Activated T-helper 1 cell treated with anti-CD3 and anti-CD28 coated beads, Interleukin-12 subunit alpha, Interleukin-12 subunit beta, Interleukin-2, Interleukin-4 antibody, amounts not matched to agents 30 ng/mL and 10 ng/mL and 1 ng/mL, durations not matched to agents 14 hours and 24 hours and 36 hours (primary cell): ENCODE data around the gene NFIC. TPM values are rescaled to one million over a fixed set of nuclear protein-coding genes. Genes with fewer than 3 reads are reported as not detected.

Experiments
- DNase-seq: peaks from one replicate; pipeline ENCODE4 v3.0.0; 2021; ENCODE audit warnings: low spot score
- H3K27ac Mint-ChIP-seq: one replicate; pipeline ENCODE4 v1.8.0; 2021; ENCODE audit warnings: mild to moderate bottlenecking, mixed read lengths
- H3K27me3 Mint-ChIP-seq: one replicate; pipeline ENCODE4 v1.8.0; 2022; ENCODE audit warnings: mild to moderate bottlenecking, moderate library complexity, mixed read lengths; ENCODE audit not compliant: insufficient read depth
- H3K36me3 Mint-ChIP-seq: one replicate; pipeline ENCODE4 v1.8.0; 2021; ENCODE audit warnings: low read depth, mixed read lengths
- H3K4me1 Mint-ChIP-seq: one replicate; pipeline ENCODE4 v1.8.0; 2021; ENCODE audit warnings: low read depth, mixed read lengths
- H3K4me3 Mint-ChIP-seq: one replicate; pipeline ENCODE4 v1.8.0; 2021; ENCODE audit warnings: mild to moderate bottlenecking, moderate library complexity, mixed read lengths
- H3K9me3 Mint-ChIP-seq: one replicate; pipeline ENCODE4 v1.8.0; 2021; ENCODE audit warnings: mixed read lengths
- intact Hi-C: fragments of 100-400 bp; cut with micrococcal nuclease; formaldehyde crosslinking; loops from one replicate; pipeline ENCODE4 v1.15.1; 2024
- total RNA-seq: library from RNA; stranded (reverse); gene quantifications from 2 replicates; pipeline ENCODE4 v1.2.3, GENCODE V29; 2022

The NFIC gene
- total RNA-seq: 16.8 and 18.7 TPM in 2 replicates

DNA sequence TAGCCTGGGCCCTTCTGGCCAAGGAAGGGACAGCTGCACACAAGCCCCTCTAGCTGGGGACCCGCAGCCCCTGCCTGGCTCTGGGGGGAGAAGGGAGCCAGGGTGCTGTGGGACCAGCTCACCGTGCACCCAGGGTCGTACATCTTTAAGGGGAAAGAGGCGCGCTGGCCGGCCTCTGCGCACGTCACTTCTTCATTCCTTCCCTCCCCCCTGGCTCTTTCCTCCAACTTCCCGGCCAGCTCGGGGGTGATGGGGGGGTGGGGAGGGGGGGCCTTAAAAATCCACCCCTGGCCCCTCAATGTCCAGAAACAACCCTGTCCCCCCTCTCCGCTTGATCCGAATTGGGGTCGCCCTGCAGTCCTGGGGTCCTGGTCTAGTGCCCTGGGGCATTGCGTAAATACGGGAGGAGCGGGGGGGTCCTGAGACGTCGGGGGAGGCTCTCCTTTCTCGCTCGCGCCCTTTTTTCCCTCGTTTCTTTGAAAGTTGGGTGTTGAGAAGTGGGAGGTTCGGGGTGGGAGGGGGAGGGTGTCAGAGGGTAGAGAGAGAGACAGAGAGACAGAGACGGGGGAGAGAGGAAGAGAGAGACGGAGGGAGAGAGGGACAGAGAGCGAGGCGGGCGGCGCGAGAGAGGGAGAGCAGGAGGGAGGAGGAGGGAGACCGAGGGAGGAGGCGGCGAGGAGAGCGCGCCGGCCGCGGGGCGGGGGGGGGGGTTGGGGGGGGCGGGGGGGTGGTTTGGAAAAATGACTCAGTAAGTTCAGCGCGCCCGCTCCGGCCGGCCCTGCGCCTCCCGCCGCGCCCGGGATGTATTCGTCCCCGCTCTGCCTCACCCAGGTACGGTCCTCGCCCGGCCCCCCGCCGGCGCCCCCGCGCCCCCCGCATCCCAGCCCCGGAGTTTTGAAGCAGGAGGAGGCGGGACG is at the start of gene NFIC:
Gene NFIC (plus strand): TSS at position 748 of the 917 bp plus-strand sequence. CDS start 54 bp downstream, at position 802.
- Mint-ChIP-seq H3K4me1 (peaks cover 26% of the 10 kb centered on the region), H3K4me3 (peak within 1 kb of the TSS; percentile 59), H3K9me3 (no peaks in the 10 kb centered on the region), H3K36me3 (no peaks in the 10 kb centered on the region), H3K27ac (peak within 1 kb of the TSS; percentile 2), H3K27me3 (peaks cover 34% of the 10 kb centered on the region)
- DNase-seq: no peak
- intact Hi-C loops: no loop called here

DNA sequence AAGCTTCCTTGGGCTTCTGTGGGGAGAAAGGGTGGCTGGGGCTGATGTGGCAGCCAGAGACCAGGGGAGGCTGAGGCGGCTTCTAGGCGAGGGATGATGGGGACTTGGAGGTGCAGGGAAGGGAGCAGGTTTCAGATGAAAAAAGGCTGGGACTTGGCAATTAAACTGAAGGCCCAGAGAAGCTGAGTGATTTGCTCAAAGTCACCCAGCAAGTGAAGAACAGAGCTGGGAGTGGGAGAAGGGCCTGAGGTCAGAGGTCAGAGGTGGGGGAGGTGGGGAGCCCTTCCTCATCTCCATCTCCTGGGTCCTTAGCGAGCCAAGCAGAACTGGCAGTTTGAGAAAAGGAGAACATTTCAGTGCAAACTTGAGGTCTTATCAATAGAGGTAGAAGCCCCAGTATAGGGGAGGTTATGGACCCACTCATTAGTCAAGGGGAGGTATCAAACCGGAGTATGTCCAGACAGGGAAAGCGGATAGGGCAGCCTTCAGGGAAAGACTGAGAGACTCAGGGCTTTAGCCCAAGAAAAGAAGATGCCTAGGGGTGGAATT is 49.6 kb upstream of the NFIC start:
- no peaks in the 10 kb centered on the region for H3K4me1 Mint-ChIP-seq
- peaks cover 3% of the 10 kb centered on the region for H3K27me3 Mint-ChIP-seq
- no peaks in the 10 kb centered on the region for H3K36me3 Mint-ChIP-seq
- no peak for DNase-seq
- intact Hi-C loops: no loop called here
- no peak overlapping the region for H3K27ac Mint-ChIP-seq
- H3K4me3 Mint-ChIP-seq: no peak overlapping the region
- no peaks in the 10 kb centered on the region for H3K9me3 Mint-ChIP-seq

DNA sequence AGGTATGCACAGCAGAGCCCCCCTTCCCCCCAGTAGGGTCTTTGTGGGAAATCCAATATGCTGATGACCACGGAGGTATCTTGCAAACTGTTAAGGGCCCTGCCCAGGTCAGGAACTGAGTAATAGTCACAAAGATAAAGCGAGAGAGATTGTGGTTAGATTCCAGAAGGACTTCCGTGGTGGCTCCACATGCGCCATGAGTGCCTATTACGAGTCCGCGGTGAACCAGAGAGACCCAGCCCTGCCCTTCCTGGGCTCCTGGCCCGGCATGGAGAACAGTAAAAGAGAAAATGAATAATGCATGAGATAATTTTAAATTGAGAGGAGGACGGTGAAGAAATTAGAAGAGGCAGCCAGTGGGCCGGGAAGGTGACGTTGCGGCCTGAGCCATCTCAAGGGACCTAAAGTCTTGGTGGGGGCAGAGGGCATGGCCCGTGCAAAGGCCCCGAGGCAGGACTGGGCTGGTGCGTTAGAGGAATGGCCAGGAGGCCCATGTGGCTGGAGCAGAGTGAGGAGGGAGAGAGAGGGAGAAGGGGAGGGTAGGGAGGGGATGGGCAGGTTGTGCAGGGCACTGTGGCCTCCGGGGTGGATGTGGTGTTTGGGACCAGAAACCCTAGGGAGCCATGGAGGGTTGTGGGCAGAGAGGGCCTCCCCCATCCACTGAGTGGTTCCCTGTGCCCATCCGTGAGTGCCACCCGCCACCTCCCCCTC is 46.6 kb upstream of the NFIC start:
- H3K9me3 Mint-ChIP-seq: no peaks in the 10 kb centered on the region
- no peaks in the 10 kb centered on the region for H3K4me1 Mint-ChIP-seq
- no peak overlapping the region for H3K4me3 Mint-ChIP-seq
- no peak overlapping the region for H3K27ac Mint-ChIP-seq
- H3K27me3 Mint-ChIP-seq: peaks cover 3% of the 10 kb centered on the region
- no peaks in the 10 kb centered on the region for H3K36me3 Mint-ChIP-seq
- intact Hi-C loops: loop anchor here (10.0 kb wide), 1 partner anchor 385 kb away; the partner anchor contains the start of genes PIP5K1C and TJP3
- DNase-seq: no peak

DNA sequence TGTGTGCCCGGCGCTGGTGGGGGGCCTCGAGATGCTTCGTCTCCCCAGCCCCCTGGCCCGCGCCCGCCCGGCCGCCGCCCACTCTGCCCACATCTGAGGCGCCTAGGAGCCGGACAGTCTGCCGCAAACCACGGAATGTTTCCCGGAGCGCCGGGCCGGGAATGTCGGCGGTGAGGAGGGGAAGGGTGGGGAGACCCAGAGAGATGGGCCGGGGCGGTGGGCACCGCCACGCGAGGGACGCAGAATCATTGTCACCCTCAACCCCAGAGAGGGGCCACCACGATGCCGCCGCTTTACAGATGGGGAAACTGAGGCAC is 46.1 kb upstream of the NFIC start:
- Mint-ChIP-seq H3K4me1 (no peaks in the 10 kb centered on the region), H3K4me3 (no peak overlapping the region), H3K36me3 (no peaks in the 10 kb centered on the region), H3K27ac (no peak overlapping the region), H3K27me3 (peaks cover 3% of the 10 kb centered on the region), H3K9me3 (no peaks in the 10 kb centered on the region)
- intact Hi-C loops: loop anchor here (10.0 kb wide), 1 partner anchor 384 kb away; the partner anchor contains the start of genes PIP5K1C and TJP3
- DNase-seq: no peak

DNA sequence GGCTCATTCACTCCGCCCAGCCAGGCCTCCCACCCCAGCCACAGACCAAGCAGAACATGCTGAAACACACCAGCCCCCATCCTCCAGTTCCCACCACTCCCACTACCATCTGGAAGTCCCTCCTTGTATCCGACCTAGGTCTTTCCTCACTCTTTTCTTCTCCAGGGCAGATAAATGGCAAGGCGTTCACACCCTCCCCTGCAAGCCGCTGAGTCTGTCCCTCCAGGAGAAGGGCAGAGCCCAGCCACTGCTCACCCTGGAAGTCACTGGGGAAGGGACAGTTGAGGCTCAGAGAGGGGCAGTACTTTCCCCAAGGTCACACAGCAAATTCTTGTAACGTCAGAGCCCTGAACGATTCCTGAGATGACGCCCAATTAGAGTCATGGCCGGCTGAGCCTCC is 45.5 kb upstream of the NFIC start:
- Mint-ChIP-seq H3K4me1 (no peaks in the 10 kb centered on the region), H3K4me3 (no peak overlapping the region), H3K9me3 (no peaks in the 10 kb centered on the region), H3K36me3 (no peaks in the 10 kb centered on the region), H3K27ac (no peak overlapping the region), H3K27me3 (peaks cover 5% of the 10 kb centered on the region)
- intact Hi-C loops: loop anchor here (10.0 kb wide), 1 partner anchor 384 kb away; the partner anchor contains the start of genes PIP5K1C and TJP3
- DNase-seq: no peak

DNA sequence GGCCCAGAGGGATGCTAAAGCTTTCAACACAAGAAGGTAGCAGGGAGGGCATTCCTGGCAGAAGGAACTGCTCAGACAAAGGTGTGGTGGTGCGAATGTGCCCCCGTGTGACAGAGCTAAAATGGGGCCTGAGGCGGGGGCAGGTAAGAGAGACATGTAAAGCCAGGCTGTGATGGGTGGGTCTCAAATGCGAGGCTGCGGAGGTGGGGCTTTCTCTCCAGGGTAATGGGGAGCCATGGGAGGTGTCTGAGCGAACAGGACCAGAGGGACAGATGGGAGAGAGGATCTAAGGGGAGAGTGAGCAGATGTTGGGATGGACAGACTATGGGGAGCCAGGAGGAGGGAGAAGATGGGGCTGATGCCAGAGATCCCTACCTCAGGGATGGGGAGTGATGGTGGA is 44.7 kb upstream of the NFIC start:
- Mint-ChIP-seq H3K4me1 (no peaks in the 10 kb centered on the region), H3K27ac (no peak overlapping the region), H3K36me3 (no peaks in the 10 kb centered on the region), H3K9me3 (no peaks in the 10 kb centered on the region), H3K4me3 (no peak overlapping the region), H3K27me3 (peaks cover 2% of the 10 kb centered on the region)
- DNase-seq: no peak
- intact Hi-C loops: loop anchor here (10.0 kb wide), 1 partner anchor 383 kb away; the partner anchor contains the start of genes PIP5K1C and TJP3

DNA sequence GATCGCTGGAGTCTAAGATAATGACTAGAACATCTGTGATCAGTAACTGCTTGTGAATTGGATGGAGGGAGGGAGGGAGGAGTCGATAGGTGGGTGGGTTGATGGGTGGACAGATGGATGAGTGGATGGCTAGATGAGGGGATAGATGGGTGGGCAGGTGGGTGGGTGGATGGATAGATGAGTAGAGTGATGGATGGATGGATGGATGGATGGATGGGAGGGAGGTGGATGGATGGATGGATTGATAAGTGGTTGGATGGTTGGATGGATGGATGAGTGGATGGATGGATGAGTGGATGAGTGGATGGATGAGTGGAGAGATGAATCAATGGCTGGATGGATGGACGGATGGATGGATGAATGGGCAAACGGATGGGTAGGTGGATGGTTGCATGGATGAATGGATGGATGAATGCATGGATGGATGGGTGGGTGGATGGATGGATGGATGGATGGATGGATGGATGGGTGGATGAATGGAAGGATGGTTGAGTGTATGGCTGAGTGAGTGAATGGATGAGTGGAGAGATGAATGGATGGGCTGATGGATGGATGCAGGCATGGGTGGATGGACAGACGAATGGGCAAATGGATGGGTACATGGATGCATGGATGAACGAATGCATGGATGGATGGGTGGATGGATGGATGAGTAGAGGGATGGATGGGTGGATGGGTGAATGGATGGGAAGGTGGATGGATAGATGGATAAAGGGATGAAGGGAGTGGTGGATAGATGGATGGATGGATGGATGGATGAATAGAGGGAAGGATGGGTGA is 44.0 kb upstream of the NFIC start:
- DNase-seq: no peak
- no peak overlapping the region for H3K4me3 Mint-ChIP-seq

DNA sequence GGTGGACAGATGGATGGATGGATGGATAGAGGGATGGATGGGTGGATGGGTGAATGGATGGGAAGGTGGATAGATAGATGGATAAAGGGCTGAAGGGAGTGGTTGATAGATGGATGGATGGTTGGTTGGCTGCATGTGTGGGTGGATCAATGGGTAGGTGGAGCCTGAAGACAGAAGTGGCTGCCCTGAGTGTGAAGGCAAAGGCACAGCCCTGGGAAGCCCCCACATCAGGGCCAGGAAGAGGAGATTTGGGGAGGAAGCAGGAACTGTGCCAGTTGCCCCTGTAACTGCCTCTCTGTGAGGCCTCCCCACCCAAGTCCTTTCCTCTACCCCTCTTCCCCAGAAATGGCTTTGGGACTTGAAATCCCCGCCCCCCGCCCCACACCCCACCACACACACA is 43.4 kb upstream of the NFIC start:
- Mint-ChIP-seq H3K27ac (no peak overlapping the region), H3K9me3 (no peaks in the 10 kb centered on the region)
- intact Hi-C loops: loop anchor here (10.0 kb wide), 1 partner anchor 382 kb away; the partner anchor contains the start of genes PIP5K1C and TJP3

More for the DNA sequence above, 44.0 kb upstream of the NFIC start:
- no peaks in the 10 kb centered on the region for H3K4me1 Mint-ChIP-seq
- H3K27me3 Mint-ChIP-seq: peaks cover 6% of the 10 kb centered on the region
- no peaks in the 10 kb centered on the region for H3K9me3 Mint-ChIP-seq
- no peaks in the 10 kb centered on the region for H3K36me3 Mint-ChIP-seq
- no peak overlapping the region for H3K27ac Mint-ChIP-seq
- intact Hi-C loops: loop anchor here (10.0 kb wide), 1 partner anchor 382 kb away; the partner anchor contains the start of genes PIP5K1C and TJP3

DNA sequence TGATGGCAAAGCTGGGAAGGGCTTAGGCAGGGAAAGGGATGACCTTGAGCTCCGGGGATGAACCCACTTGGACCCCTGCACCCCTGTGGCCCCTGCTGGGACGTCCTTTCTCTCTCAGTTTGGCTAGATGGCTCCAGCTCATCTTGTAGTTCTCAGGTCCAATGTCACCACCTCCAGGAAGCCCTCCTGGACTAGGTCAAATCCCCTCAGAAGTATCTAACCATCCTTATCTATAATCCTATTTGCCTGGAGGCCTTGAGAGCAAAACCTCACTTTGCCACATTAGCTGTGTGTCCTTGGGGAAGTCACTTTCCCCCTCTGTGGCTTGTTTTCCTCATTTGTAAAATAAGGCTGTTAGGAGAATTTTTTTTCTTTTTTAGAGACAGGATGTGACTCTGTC is 42.7 kb upstream of the NFIC start:
- no peak for DNase-seq
- H3K27me3 Mint-ChIP-seq: peaks cover 6% of the 10 kb centered on the region
- H3K27ac Mint-ChIP-seq: no peak overlapping the region
- no peaks in the 10 kb centered on the region for H3K9me3 Mint-ChIP-seq
- intact Hi-C loops: loop anchor here (10.0 kb wide), 1 partner anchor 381 kb away; the partner anchor contains the start of genes PIP5K1C and TJP3
- no peaks in the 10 kb centered on the region for H3K36me3 Mint-ChIP-seq
- no peak overlapping the region for H3K4me3 Mint-ChIP-seq
- H3K4me1 Mint-ChIP-seq: no peaks in the 10 kb centered on the region

More for the DNA sequence above, 43.4 kb upstream of the NFIC start:
- H3K36me3 Mint-ChIP-seq: no peaks in the 10 kb centered on the region
- H3K4me3 Mint-ChIP-seq: no peak overlapping the region
- peaks cover 6% of the 10 kb centered on the region for H3K27me3 Mint-ChIP-seq
- DNase-seq: no peak
- H3K4me1 Mint-ChIP-seq: no peaks in the 10 kb centered on the region

DNA sequence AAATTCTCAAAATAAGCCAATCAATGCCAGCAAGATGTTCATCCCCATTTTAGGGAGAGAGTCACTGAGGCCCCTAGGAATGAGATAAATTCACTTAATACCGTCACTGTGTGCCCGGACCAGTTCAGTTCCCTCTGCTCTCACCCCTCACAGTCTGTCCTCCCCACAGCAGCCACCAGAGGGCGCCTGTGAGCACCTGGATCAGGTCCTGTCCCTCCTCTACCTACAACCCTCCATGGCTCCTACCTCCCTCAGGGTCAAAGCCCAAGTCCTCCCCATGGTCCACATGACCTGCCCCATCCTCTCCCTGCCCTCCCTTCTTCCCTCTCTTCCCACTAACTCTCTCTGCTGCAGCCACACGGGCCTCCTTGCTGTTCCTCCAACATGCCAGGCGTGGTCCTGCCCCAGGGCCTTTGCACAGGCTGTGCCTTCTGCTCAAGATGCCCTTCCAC is 42.0 kb upstream of the NFIC start:
- intact Hi-C loops: loop anchor here (10.0 kb wide), 1 partner anchor 380 kb away; the partner anchor contains the start of genes PIP5K1C and TJP3
- Mint-ChIP-seq H3K4me3 (no peak overlapping the region), H3K27ac (no peak overlapping the region), H3K27me3 (peaks cover 9% of the 10 kb centered on the region), H3K4me1 (no peaks in the 10 kb centered on the region), H3K9me3 (no peaks in the 10 kb centered on the region), H3K36me3 (no peaks in the 10 kb centered on the region)
- peak; percentile 52 for DNase-seq

DNA sequence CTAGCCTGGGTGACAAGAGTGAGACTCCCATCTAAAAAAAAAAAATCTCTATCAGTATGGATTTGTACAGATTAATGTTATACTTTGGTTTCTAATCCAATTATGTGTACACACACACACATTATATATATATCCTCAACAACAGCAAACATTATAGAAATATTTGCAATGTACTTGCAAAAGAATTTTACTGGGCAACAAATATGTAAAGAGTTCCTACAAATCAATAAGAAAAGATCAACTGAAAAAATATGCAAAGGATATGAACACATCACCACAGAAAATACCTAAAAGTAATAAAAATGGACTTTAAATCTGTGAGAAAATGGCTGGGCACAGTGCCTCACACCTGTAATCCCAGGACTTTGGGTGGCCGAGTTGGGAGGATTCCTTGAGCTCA is 40.9 kb upstream of the NFIC start:
- intact Hi-C loops: loop anchor here (10.0 kb wide), 1 partner anchor 379 kb away; the partner anchor contains the start of genes PIP5K1C and TJP3
- no peak overlapping the region for H3K4me3 Mint-ChIP-seq
- peaks cover 9% of the 10 kb centered on the region for H3K27me3 Mint-ChIP-seq
- no peaks in the 10 kb centered on the region for H3K9me3 Mint-ChIP-seq
- H3K36me3 Mint-ChIP-seq: no peaks in the 10 kb centered on the region
- no peak overlapping the region for H3K27ac Mint-ChIP-seq
- no peak for DNase-seq
- H3K4me1 Mint-ChIP-seq: no peaks in the 10 kb centered on the region

DNA sequence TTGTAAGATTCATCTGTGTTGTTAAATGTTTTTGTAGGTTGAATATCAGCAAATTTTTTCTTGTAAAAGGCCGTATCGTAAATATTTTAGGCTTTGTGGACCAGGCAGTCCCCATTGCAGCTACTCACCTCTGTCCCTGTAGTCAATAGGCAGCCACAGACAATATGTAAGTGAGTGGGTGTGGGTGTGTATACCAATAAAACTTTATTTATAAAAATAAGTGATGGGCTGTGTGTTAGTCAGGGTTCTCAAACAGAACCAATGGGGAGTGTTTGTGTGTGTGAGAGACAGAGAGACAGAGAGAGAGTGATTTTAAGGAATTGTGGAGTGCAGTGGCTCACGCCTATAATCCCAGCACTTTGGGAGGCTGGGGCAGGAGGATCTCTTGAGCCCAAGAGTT is 37.6 kb upstream of the NFIC start:
- DNase-seq: no peak
- peaks cover 9% of the 10 kb centered on the region for H3K27me3 Mint-ChIP-seq
- no peaks in the 10 kb centered on the region for H3K4me1 Mint-ChIP-seq
- H3K27ac Mint-ChIP-seq: no peak overlapping the region
- no peak overlapping the region for H3K4me3 Mint-ChIP-seq
- no peaks in the 10 kb centered on the region for H3K9me3 Mint-ChIP-seq
- H3K36me3 Mint-ChIP-seq: no peaks in the 10 kb centered on the region
- intact Hi-C loops: loop anchor here (10.0 kb wide), 1 partner anchor 376 kb away; the partner anchor contains the start of genes PIP5K1C and TJP3
